Lung (tissue), 12 donors: ENCODE measurements around the gene DET1. TPM values are rescaled to one million over a fixed set of nuclear protein-coding genes. Genes with fewer than 3 reads are reported as not detected.
"Not testable (repeated sequence)": the region's sequence is repeated elsewhere in the genome, so short reads cannot be mapped to it uniquely, and the experiment has no call there.

Experiments
- ATAC-seq: fragments of 200-7000 bp; cut with Tn5 transposase; one replicate; pipeline ENCODE4 v1.9.1; 2020; ENCODE audit warnings: moderate number of reproducible peaks; ENCODE audit not compliant: insufficient read depth, low FRiP score
- DNase-seq, 3 donors: peaks; one replicate each; pipeline ENCODE4 v3.0.0-alpha.2; 2013 to 2017
- H3K27ac ChIP-seq, 2 donors: one replicate each; pipeline ENCODE4 v1.5.1; 2013; ENCODE audit warnings: mild to moderate bottlenecking in 2 of 2, moderate library complexity in 2 of 2, control low read depth in 1 of 2, inconsistent platforms in 1 of 2, low read depth in 1 of 2, low read length in 1 of 2
- H3K27me3 ChIP-seq, 3 donors: one replicate each; pipeline ENCODE4 v1.5.1; 2013; ENCODE audit warnings: low read length in 2 of 3; ENCODE audit not compliant: control insufficient read depth in 3 of 3, insufficient read depth in 3 of 3
- H3K36me3 ChIP-seq, 4 donors: one replicate each; pipeline ENCODE4 v1.5.1; 2013; ENCODE audit warnings: low read length in 4 of 4, mild to moderate bottlenecking in 1 of 4, moderate library complexity in 1 of 4; ENCODE audit not compliant: control insufficient read depth in 4 of 4, insufficient read depth in 4 of 4
- H3K4me1 ChIP-seq, 5 donors: one replicate each; pipeline ENCODE4 v1.5.1; 2013; ENCODE audit warnings: low read length in 5 of 5, mild to moderate bottlenecking in 2 of 5, moderate library complexity in 1 of 5; ENCODE audit not compliant: control insufficient read depth in 5 of 5, insufficient read depth in 5 of 5
- H3K4me3 ChIP-seq: one replicate; pipeline ENCODE4 v1.5.1; 2013; ENCODE audit warnings: mild to moderate bottlenecking, control low read depth, moderate library complexity
- H3K9ac ChIP-seq, 2 donors: one replicate each; pipeline ENCODE4 v1.5.1; 2013; ENCODE audit warnings: low read length in 2 of 2, control low read depth in 1 of 2; ENCODE audit not compliant: insufficient read depth in 1 of 2
- H3K9me3 ChIP-seq, 4 donors: one replicate each; pipeline ENCODE4 v1.5.1; 2013; ENCODE audit warnings: low read length in 3 of 4, mild to moderate bottlenecking in 1 of 4, moderate library complexity in 1 of 4; ENCODE audit not compliant: control insufficient read depth in 4 of 4, insufficient read depth in 3 of 4
- WGBS, 2 donors: extraction: QIAGEN DNeasy Blood & Tissue Kit; methylation state at CpG; one replicate each; pipeline ENCODE4 v1.1.7; 2013; 5-methylcytosine and 5-hydroxymethylcytosine counted together
- polyA plus RNA-seq, 2 donors: library from polyadenylated mRNA; stranded (reverse); fragments of 200-250 nt; gene quantifications; one replicate each; pipeline ENCODE4 v1.2.1, GENCODE V29; 2013
- total RNA-seq, 2 donors: library from RNA; depleted of rRNA in 1 of 2; stranded (reverse); fragments of >200 nt in 1 of 2; gene quantifications; one replicate each; pipeline ENCODE4 v1.2.1, GENCODE V29; 2014 to 2021
- TF ChIP-seq, protein P1 (sequence below): IDR thresholded peaks from 2 replicates; pipeline ENCODE4 v1.5.1; 2012; ENCODE audit warnings: mild to moderate bottlenecking; ENCODE audit errors: control extremely low read depth, extremely low read depth
- donor health status: control.
- donor health status: control.
- donor health status: Bipolar disorder and iron deficiency.
- donor health status: healthy.
- donor health status: DM: yes; HTN: yes; CAD: no.

DET1 gene
- total and polyA plus RNA-seq, 4 donors = 2.9 to 13.7 (median 4.4) TPM

- H3K27ac ChIP-seq = peak overlapping the region; percentile 79 to 91
- ATAC-seq, DNase-seq, H3K36me3 ChIP-seq, H3K9me3 ChIP-seq, H3K27me3 ChIP-seq: not testable (repeated sequence)
- WGBS, 2 donors = 5 to 10% methylated on average over 7 of the region's 8 CpGs
- peaks cover 0 to 12% (median 0%) of the 10 kb centered on the region in 5 donors for H3K4me1 ChIP-seq
- H3K4me3 ChIP-seq = peak overlapping the region; percentile 82
- H3K9ac ChIP-seq = peak overlapping the region; percentile 37 to 68
Measured at GRCh38 chr15:88545578-88546247, 768 bp downstream of the DET1 start.

GRCh38 chr15:88543065-88543776 is 3.3 kb downstream of the DET1 start:
- H3K4me1 ChIP-seq = peaks cover 0 to 12% (median 1%) of the 10 kb centered on the region in 5 donors
- H3K4me3 ChIP-seq = no peak overlapping the region
- TF ChIP-seq, protein P1, sequence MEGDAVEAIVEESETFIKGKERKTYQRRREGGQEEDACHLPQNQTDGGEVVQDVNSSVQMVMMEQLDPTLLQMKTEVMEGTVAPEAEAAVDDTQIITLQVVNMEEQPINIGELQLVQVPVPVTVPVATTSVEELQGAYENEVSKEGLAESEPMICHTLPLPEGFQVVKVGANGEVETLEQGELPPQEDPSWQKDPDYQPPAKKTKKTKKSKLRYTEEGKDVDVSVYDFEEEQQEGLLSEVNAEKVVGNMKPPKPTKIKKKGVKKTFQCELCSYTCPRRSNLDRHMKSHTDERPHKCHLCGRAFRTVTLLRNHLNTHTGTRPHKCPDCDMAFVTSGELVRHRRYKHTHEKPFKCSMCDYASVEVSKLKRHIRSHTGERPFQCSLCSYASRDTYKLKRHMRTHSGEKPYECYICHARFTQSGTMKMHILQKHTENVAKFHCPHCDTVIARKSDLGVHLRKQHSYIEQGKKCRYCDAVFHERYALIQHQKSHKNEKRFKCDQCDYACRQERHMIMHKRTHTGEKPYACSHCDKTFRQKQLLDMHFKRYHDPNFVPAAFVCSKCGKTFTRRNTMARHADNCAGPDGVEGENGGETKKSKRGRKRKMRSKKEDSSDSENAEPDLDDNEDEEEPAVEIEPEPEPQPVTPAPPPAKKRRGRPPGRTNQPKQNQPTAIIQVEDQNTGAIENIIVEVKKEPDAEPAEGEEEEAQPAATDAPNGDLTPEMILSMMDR = no peak
- no peak overlapping the region for H3K9ac ChIP-seq
- H3K27ac ChIP-seq = peak overlapping the region in 1 of 2 donors; percentile 84
- WGBS, 2 donors = 88 to 91% methylated on average over 13 of the region's 13 CpGs
- DNase-seq (no peak), ATAC-seq (no peak)
- peaks cover 0 to 2% (median 0%) of the 10 kb centered on the region in 4 donors for H3K36me3 ChIP-seq
- no peaks in the 10 kb centered on the region for H3K27me3 ChIP-seq
- H3K9me3 ChIP-seq = no peaks in the 10 kb centered on the region

DNA sequence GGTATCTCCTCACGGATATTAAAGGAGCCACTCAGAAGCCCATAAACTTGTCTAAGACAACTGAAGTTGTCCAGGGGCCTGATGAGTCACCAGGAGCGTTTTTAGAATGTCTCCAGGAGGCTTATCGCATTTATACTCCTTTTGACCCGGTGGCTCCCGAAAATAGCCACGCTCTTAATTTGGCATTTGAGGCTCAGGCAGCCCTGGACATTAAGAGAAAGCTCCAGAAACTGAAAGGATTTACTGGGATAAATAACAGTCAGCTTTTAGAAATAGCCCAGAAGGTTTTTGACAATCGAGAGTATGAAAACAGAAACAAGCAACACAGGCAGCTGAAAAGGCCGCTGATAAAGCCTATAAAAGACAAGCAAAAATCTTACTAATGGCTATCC is 4.1 kb downstream of the DET1 start:
- DNase-seq (no peak), ATAC-seq (no peak)
- Histone ChIP-seq H3K9ac (no peak overlapping the region), H3K9me3 (no peaks in the 10 kb centered on the region), H3K27me3 (no peaks in the 10 kb centered on the region), H3K4me1 (peaks cover 0 to 12% (median 1%) of the 10 kb centered on the region in 5 donors), H3K36me3 (peaks cover 0 to 2% (median 0%) of the 10 kb centered on the region in 4 donors), H3K27ac (peak overlapping the region in 1 of 2 donors; percentile 84), H3K4me3 (no peak overlapping the region)
- 93 to 95% methylated on average over 8 of the region's 8 CpGs for WGBS, 2 donors
- TF ChIP-seq, protein P1 = no peak

- ATAC-seq (no peak), DNase-seq (no peak)
Measured at GRCh38 chr15:88541709-88542341, 4.7 kb downstream of the DET1 start.

GRCh38 chr15:88541111-88541510 is 5.4 kb downstream of the DET1 start:
- not testable (repeated sequence) for H3K27me3 ChIP-seq, H3K9ac ChIP-seq, H3K36me3 ChIP-seq, DNase-seq, H3K27ac ChIP-seq, H3K4me3 ChIP-seq, H3K9me3 ChIP-seq, ATAC-seq
- 93 to 94% methylated on average over 5 to 7 of the region's 9 CpGs for WGBS, 2 donors
- H3K4me1 ChIP-seq = peaks cover 0 to 12% (median 1%) of the 10 kb centered on the region in 5 donors

More at GRCh38 chr15:88541709-88542341, 4.7 kb downstream of the DET1 start:
- H3K4me1 ChIP-seq = peaks cover 0 to 12% (median 1%) of the 10 kb centered on the region in 5 donors
- H3K27ac ChIP-seq = no peak overlapping the region
- no peaks in the 10 kb centered on the region for H3K9me3 ChIP-seq
- no peak overlapping the region for H3K4me3 ChIP-seq
- WGBS, 2 donors = 90 to 92% methylated on average over 16 of the region's 16 CpGs
- H3K9ac ChIP-seq = no peak overlapping the region
- H3K36me3 ChIP-seq = peaks cover 0 to 2% (median 0%) of the 10 kb centered on the region in 4 donors
- TF ChIP-seq, protein P1 = no peak
- no peaks in the 10 kb centered on the region for H3K27me3 ChIP-seq
